Gastroesophageal sphincter (tissue), 3 donors: ENCODE results near the gene LEMD1.

Experiments
- CTCF ChIP-seq, 4 experiments: fragments of 200-600 bp in 2 of 4; fragments of 450-650 bp in 2 of 4; sonication (generic) in 1 of 4; IDR thresholded peaks; one replicate each; pipeline ENCODE4 v1.5.1; 2017 to 2019; ENCODE audit warnings: antibody characterized with exemption in 4 of 4, mild to moderate bottlenecking in 2 of 4, moderate library complexity in 2 of 4
- EP300 ChIP-seq: sonication (generic); formaldehyde crosslinking; IDR thresholded peaks from one replicate; pipeline ENCODE4 v1.6.1; 2017; ENCODE audit warnings: antibody characterized with exemption, mild to moderate bottlenecking
- POLR2A ChIP-seq, 2 donors: fragments of 450-650 bp; IDR thresholded peaks; one replicate each; pipeline ENCODE4 v1.6.1; 2017; ENCODE audit warnings: antibody characterized with exemption in 2 of 2, mild to moderate bottlenecking in 2 of 2, moderate library complexity in 1 of 2
- POLR2AphosphoS5 ChIP-seq: sonication (generic); formaldehyde crosslinking; IDR thresholded peaks from one replicate; pipeline ENCODE4 v1.6.1; 2017; ENCODE audit warnings: antibody characterized with exemption

- TF ChIP-seq CTCF (IDR thresholded peaks at IDR 0.05) (no peak), EP300 (no peak), POLR2AphosphoS5 (no peak), POLR2A (IDR thresholded peaks at IDR 0.05) (no peak)
Observed at GRCh38 chr1:205443585-205444299, 21.9 kb upstream of the LEMD1 start.
